Uterus (tissue), 2 donors: Measurements from ENCODE around the gene CAMTA1.

Experiments
- POLR2A ChIP-seq, 2 donors: fragments of 450-650 bp; IDR thresholded peaks; one replicate each; pipeline ENCODE4 v1.6.1; 2016; ENCODE audit warnings: antibody characterized with exemption in 2 of 2, mild to moderate bottlenecking in 1 of 2, moderate library complexity in 1 of 2
- TF ChIP-seq, protein P1 (sequence below), 4 experiments: fragments of 200-600 bp in 2 of 4; fragments of 450-650 bp in 2 of 4; sonication (generic) in 2 of 4; IDR thresholded peaks; one replicate each; pipeline ENCODE4 v1.5.1; 2016 to 2019; ENCODE audit warnings: antibody characterized with exemption in 4 of 4, mild to moderate bottlenecking in 2 of 4, moderate library complexity in 1 of 4

DNA sequence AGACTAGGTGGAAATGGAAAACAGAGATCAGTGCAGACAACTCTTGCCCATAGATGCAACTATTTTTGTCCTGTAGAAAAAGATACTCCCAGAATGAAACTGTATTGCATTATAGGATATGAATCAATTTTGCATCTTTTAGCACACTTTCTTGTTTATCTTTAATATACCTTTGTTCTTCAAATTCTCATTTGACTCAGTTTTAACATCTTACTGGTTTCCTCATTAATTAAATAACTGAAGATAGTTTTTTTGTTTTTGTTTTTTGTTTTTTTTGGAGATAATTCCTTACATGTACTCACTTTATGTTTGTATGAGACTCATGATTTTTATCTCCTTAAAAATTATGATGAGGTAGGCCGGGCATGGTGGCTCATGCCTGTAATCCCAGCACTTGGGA lies 10.9 kb upstream of the CAMTA1 start:
- TF ChIP-seq, protein P1, sequence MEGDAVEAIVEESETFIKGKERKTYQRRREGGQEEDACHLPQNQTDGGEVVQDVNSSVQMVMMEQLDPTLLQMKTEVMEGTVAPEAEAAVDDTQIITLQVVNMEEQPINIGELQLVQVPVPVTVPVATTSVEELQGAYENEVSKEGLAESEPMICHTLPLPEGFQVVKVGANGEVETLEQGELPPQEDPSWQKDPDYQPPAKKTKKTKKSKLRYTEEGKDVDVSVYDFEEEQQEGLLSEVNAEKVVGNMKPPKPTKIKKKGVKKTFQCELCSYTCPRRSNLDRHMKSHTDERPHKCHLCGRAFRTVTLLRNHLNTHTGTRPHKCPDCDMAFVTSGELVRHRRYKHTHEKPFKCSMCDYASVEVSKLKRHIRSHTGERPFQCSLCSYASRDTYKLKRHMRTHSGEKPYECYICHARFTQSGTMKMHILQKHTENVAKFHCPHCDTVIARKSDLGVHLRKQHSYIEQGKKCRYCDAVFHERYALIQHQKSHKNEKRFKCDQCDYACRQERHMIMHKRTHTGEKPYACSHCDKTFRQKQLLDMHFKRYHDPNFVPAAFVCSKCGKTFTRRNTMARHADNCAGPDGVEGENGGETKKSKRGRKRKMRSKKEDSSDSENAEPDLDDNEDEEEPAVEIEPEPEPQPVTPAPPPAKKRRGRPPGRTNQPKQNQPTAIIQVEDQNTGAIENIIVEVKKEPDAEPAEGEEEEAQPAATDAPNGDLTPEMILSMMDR (IDR thresholded peaks at IDR 0.05) = no peak
- no peak for TF ChIP-seq POLR2A (IDR thresholded peaks at IDR 0.05)
